Body of pancreas (tissue), 4 donors: ENCODE results near the gene FOLR2. TPM values are rescaled to one million over a fixed set of nuclear protein-coding genes. Genes with fewer than 3 reads are reported as not detected.

Source experiments
- ATAC-seq: fragments of 150-250 bp; one replicate; pipeline ENCODE4 v1.9.1; 2016
- DNase-seq, 4 donors: peaks; one replicate each; pipeline ENCODE4 v3.0.0-alpha.2; 2019
- H3K27ac ChIP-seq, 4 donors: fragments of 200-600 bp; sonication (generic); 1 replicate in 3 of 4; 2 replicates in 1 of 4; pipeline versions ENCODE4 v1.5.1 to v1.6.1; 2016 to 2019; ENCODE audit warnings: mild to moderate bottlenecking in 1 of 4, mixed read lengths in 1 of 4, moderate library complexity in 1 of 4
- H3K27me3 ChIP-seq, 2 donors: fragments of 200-600 bp; sonication (generic); one replicate each; pipeline ENCODE4 v1.6.0; 2016; ENCODE audit warnings: mild to moderate bottlenecking in 1 of 2
- H3K36me3 ChIP-seq, 2 donors: fragments of 200-600 bp; sonication (generic); replicated peaks in 1 of 2; 2 replicates each; pipeline ENCODE4 v1.5.1; 2016; ENCODE audit warnings: low read depth in 2 of 2; ENCODE audit not compliant: insufficient read depth in 1 of 2
- H3K4me1 ChIP-seq: fragments of 200-600 bp; sonication (generic); one replicate; pipeline ENCODE4 v1.6.0; 2016
- H3K4me3 ChIP-seq, 2 donors: fragments of 200-600 bp; sonication (generic); 1 replicate in 1 of 2; 2 replicates in 1 of 2; pipeline ENCODE4 v1.5.1; 2016 to 2019
- H3K9me3 ChIP-seq, 3 donors: fragments of 200-600 bp; sonication (generic); 1 replicate in 2 of 3; 2 replicates in 1 of 3; pipeline ENCODE4 v1.5.1; 2016
- POLR2A ChIP-seq, 3 donors: fragments of 450-650 bp; IDR thresholded peaks; one replicate each; pipeline ENCODE4 v1.6.1; 2016; ENCODE audit warnings: antibody characterized with exemption in 3 of 3, mild to moderate bottlenecking in 2 of 3
- WGBS, 2 donors: methylation state at CpG; one replicate each; pipeline ENCODE4 v1.1.5; 2017; 5-methylcytosine and 5-hydroxymethylcytosine counted together
- intact Hi-C: fragments of 100-400 bp; cut with DNase I; formaldehyde crosslinking; loops from one replicate; pipeline ENCODE4 v1.15.1; 2023
- total RNA-seq, 2 donors: library from RNA; depleted of rRNA; stranded (reverse); fragments of >200 nt; gene quantifications; one replicate each; pipeline ENCODE4 v1.1.0, GENCODE V29; 2016
- TF ChIP-seq, protein P1 (sequence below), 7 experiments: fragments of 450-650 bp in 4 of 7; fragments of 200-600 bp in 3 of 7; sonication (generic) in 3 of 7; IDR thresholded peaks; one replicate each; pipeline ENCODE4 v1.5.1; 2016 to 2019; ENCODE audit warnings: antibody characterized with exemption in 7 of 7

FOLR2 gene
- total RNA-seq, 2 donors from 2014 or later: 11.4 to 49.1 TPM

DNA sequence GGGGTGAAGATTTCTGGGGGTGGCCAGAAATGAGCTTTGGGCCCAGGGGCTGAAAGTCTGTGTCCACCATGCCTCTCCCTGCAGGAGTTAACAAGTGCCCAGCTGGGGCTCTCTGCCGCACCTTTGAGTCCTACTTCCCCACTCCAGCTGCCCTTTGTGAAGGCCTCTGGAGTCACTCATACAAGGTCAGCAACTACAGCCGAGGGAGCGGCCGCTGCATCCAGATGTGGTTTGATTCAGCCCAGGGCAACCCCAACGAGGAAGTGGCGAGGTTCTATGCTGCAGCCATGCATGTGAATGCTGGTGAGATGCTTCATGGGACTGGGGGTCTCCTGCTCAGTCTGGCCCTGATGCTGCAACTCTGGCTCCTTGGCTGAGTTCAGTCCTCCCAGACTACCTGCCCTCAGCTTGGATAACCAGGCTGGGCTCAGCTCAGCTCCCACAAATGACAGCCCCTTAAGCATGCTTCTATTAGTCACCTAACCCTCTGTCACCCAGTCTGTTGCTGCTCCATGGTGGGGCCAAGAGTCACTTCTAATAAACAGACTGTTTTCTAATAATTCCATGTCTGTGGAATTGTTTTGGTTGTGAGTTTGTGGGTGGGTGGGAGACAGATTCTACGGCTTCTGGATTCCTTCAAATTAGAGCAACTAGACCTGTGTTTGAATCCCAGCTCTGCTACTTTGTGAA lies 4.9 kb downstream of the FOLR2 start:
- Histone ChIP-seq H3K9me3 (no peaks in the 10 kb centered on the region), H3K36me3 (no peaks in the 10 kb centered on the region), H3K27me3 (no peaks in the 10 kb centered on the region), H3K4me1 (peaks cover 21% of the 10 kb centered on the region), H3K27ac (peak overlapping the region in 1 of 4 donors; percentile 99), H3K4me3 (no peak overlapping the region)
- DNase-seq: no peak
- 81 to 87% methylated on average over 3 to 7 of the region's 7 CpGs for whole genome bisulfite sequencing, 2 donors
- ATAC-seq: no peak
- intact Hi-C loops: no loop called here
- TF ChIP-seq, protein P1, sequence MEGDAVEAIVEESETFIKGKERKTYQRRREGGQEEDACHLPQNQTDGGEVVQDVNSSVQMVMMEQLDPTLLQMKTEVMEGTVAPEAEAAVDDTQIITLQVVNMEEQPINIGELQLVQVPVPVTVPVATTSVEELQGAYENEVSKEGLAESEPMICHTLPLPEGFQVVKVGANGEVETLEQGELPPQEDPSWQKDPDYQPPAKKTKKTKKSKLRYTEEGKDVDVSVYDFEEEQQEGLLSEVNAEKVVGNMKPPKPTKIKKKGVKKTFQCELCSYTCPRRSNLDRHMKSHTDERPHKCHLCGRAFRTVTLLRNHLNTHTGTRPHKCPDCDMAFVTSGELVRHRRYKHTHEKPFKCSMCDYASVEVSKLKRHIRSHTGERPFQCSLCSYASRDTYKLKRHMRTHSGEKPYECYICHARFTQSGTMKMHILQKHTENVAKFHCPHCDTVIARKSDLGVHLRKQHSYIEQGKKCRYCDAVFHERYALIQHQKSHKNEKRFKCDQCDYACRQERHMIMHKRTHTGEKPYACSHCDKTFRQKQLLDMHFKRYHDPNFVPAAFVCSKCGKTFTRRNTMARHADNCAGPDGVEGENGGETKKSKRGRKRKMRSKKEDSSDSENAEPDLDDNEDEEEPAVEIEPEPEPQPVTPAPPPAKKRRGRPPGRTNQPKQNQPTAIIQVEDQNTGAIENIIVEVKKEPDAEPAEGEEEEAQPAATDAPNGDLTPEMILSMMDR (IDR thresholded peaks at IDR 0.05): no peak
- TF ChIP-seq POLR2A (IDR thresholded peaks at IDR 0.05): no peak

GRCh38 chr11:72222106-72222891 lies 5.7 kb downstream of the FOLR2 start:
- intact Hi-C loops: no loop called here
- no peak for DNase-seq
- 56 to 68% methylated on average over 6 of the region's 6 CpGs for WGBS, 2 donors

DNA sequence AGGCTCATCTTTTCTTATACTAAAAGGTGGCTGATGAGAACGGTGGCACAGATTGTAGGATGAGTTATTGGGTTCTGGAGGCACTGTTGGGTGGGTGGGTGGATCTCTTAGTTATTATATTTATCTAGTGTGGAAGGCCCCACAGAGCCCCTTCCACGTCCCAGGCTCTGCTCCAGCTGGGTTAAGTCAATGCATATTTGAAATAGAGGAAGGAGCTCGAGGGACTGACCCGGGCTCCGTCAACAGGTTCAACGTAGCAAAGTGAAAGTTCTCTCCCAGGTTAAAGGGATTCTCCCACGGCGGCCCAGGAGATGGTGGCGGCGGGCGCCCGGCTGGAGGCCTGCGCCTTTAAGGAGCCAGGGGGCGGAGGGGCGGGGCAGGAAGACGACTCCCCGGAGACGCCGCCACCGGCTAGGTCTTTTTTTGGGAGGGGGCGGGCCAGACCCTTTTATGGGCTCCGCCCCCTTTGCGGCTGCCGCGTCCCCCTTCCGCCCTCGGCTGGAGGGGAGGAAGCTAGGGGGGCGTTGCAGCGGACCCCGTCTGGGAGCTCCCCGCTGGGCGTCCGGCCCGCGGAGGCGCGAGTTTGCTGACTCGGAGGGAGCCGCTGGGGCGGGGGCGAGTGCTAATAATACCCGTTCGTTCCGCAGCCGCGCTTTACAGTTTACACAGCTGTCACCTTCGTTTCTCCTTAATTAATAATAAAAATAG lies 6.5 kb downstream of the FOLR2 start:
- no peaks in the 10 kb centered on the region for H3K27me3 ChIP-seq
- TF ChIP-seq, protein P1 (IDR thresholded peaks at IDR 0.05): peak in 6 of 7 experiments; percentile 9 to 69 (median 30)
- peak; percentile 47 to 84 (median 80) for TF ChIP-seq POLR2A (IDR thresholded peaks at IDR 0.05)
- peak; percentile 89 for ATAC-seq
- 0 to 1% methylated on average over 2 to 46 of the region's 47 CpGs for WGBS, 2 donors
- H3K4me1 ChIP-seq: peaks cover 21% of the 10 kb centered on the region
- DNase-seq: peak; percentile 95 to 97 (median 96)
- H3K9me3 ChIP-seq: no peaks in the 10 kb centered on the region
- peak overlapping the region; percentile 33 to 60 for H3K4me3 ChIP-seq
- intact Hi-C loops: no loop called here
- peak overlapping the region; percentile 82 to 99 (median 96) for H3K27ac ChIP-seq
- no peaks in the 10 kb centered on the region for H3K36me3 ChIP-seq

More at GRCh38 chr11:72222106-72222891, 5.7 kb downstream of the FOLR2 start:
- TF ChIP-seq, protein P1 (IDR thresholded peaks at IDR 0.05): no peak
- TF ChIP-seq POLR2A (IDR thresholded peaks at IDR 0.05): no peak
- H3K4me1 ChIP-seq: peaks cover 21% of the 10 kb centered on the region
- H3K36me3 ChIP-seq: no peaks in the 10 kb centered on the region
- H3K27me3 ChIP-seq: no peaks in the 10 kb centered on the region
- peak overlapping the region; percentile 82 to 99 (median 96) for H3K27ac ChIP-seq
- ATAC-seq: no peak
- H3K4me3 ChIP-seq: no peak overlapping the region
- H3K9me3 ChIP-seq: no peaks in the 10 kb centered on the region

GRCh38 chr11:72223615-72224563 lies 7.3 kb downstream of the FOLR2 start:
- WGBS, 2 donors: 0 to 1% methylated on average over 12 to 69 of the region's 84 CpGs
- TF ChIP-seq, protein P1 (IDR thresholded peaks at IDR 0.05): no peak
- TF ChIP-seq POLR2A (IDR thresholded peaks at IDR 0.05): peak in 2 of 3 donors; percentile 42 to 53
- intact Hi-C loops: no loop called here

More at GRCh38 chr11:72223615-72224563, 7.3 kb downstream of the FOLR2 start:
- Histone ChIP-seq H3K4me3 (peak overlapping the region; percentile 33 to 60), H3K4me1 (peaks cover 21% of the 10 kb centered on the region), H3K9me3 (no peaks in the 10 kb centered on the region), H3K27me3 (no peaks in the 10 kb centered on the region), H3K27ac (peak overlapping the region; percentile 82 to 99 (median 96)), H3K36me3 (peaks cover 0 to 2% of the 10 kb centered on the region in 2 donors)
- DNase-seq (peak in 3 of 4 donors; percentile 59 to 81 (median 75)), ATAC-seq (peak; percentile 73)
